ENCODE results near the gene ACTBL2.
"Not testable (repeated sequence)": the region's sequence is repeated elsewhere in the genome, so short reads cannot be mapped to it uniquely, and the experiment has no call there.

Gene ACTBL2

DNA sequence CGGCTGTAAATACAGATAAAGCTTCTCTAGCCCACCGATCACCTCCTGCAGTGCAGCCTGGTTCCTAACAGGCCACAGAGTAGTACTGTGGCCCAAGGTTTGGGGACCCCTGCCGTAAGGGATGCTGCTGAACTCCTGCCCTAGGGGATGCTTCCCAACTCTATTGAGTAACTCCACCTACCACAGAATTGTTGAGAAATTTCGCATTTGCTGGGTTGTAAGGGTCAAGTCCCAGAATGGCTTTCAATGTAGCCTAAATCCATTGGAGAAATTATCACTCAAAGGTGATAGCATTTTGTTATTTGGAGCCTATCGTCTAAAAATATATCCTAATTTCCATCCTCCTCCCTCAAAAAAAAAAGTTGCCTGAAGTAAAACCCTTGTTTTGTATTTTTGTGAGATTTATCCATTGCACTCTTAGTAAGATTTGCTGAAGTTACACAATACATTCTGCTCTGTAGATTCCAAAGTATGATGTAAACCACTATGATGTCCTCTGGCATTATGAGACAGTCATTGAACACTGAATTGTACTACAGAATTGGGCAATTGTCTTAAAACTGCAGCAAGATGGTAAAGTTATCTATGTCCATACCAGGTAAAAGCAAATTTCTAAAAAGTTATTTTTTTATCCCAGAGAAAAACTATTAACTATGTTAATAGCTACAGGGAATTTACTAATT, 14.0 kb downstream of the ACTBL2 start:
- no peak for ATAC-seq
- Mint-ChIP-seq H3K4me1 (no peaks in the 10 kb centered on the region), H3K36me3 (no peaks in the 10 kb centered on the region), H3K9me3 (peaks cover 3% of the 10 kb centered on the region), H3K27me3 (peaks cover 14% of the 10 kb centered on the region), H3K4me3 (no peak overlapping the region), H3K27ac (no peak overlapping the region)

DNA sequence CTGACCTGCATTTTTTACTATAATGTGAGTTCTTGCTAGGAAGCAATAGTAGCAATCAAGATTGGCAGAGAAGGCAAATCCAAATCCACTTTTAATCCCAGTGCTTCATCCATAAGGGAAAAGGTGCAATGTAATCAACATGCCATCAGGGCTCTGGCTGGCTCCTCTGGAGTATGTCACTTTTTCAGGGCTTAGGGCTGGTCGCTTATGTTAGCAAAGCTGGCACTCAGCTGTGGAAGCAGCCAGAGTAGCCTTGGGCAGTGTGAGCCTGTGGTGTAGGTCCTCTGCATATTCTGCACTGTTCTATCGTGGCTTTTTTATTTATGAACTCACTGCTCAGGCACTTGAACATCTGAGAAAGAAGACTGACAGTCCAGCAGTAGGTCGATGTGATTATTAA, 16.1 kb downstream of the ACTBL2 start:
- H3K9me3 Mint-ChIP-seq, result peaks cover 3% of the 10 kb centered on the region
- no peaks in the 10 kb centered on the region for H3K4me1 Mint-ChIP-seq
- no peak for ATAC-seq
- H3K36me3 Mint-ChIP-seq, result no peaks in the 10 kb centered on the region
- H3K4me3 Mint-ChIP-seq, result no peak overlapping the region
- peaks cover 14% of the 10 kb centered on the region for H3K27me3 Mint-ChIP-seq
- H3K27ac Mint-ChIP-seq, result no peak overlapping the region

DNA sequence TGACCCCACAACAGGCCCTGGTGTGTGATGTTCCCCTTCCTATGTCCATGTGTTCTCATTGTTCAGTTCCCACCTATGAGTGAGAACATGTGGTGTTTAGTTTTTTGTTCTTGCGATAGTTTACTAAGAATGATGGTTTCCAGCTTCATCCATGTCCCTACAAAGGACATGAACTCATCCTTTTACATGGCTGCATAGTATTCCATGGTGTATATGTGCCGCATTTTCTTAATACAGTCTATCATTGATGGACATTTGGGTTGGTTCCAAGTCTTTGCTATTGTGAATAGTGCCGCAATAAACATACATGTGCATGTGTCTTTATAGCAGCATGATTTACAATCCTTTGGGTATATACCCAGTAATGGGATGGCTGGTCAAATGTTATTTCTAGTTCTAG, 22.6 kb downstream of the ACTBL2 start:
- H3K4me3 Mint-ChIP-seq, H3K36me3 Mint-ChIP-seq, H3K27me3 Mint-ChIP-seq, H3K9me3 Mint-ChIP-seq, H3K4me1 Mint-ChIP-seq, H3K27ac Mint-ChIP-seq, ATAC-seq: not testable (repeated sequence)

DNA sequence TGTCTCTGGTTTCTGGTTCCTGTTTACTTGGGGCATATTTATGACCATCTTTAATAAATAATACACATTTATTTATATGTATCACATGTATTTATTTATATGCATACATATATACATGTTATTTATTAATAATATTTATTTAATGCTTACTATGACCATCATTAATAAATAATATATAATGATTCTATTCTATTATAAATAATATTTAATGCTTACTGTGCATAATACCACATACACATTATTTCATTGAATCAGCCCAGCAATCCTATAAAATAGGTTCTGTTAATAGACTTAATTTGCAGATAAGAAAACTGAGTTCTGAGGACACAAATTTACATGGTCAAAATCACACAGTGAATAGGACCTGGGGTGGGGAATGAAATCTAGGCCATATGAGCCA, 24.2 kb downstream of the ACTBL2 start:
- ATAC-seq, result no peak
- Mint-ChIP-seq H3K4me1 (no peaks in the 10 kb centered on the region), H3K36me3 (no peaks in the 10 kb centered on the region), H3K9me3 (no peaks in the 10 kb centered on the region), H3K27ac (no peak overlapping the region), H3K27me3 (no peaks in the 10 kb centered on the region), H3K4me3 (no peak overlapping the region)

DNA sequence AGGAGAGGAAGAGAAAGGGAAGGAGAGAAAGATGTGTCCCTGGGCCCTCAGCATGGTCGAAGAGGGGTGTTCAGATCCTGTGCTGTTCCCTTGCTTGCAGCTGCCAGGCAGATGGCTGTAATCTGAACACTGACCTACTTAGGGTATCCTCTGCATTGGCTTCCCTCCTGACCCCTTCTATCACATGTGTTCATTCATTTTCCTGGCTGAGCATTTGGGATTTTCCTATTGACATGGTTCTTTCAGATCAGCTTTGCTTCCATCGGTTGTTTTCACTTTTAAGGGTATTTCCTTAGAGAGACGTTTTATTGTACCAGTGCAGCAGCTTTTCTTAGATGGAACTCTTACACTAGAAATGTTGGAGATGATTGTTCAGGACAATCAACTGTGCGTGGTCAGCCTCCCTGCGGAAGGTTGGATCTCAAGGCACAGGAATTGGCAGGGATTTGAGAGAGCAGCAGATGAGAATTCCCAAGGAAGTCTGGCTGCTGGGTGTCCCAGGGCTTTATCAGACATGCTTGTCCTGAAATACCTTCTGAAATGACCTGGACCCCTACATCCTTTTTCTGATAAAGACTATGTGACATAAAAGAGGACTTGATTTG, 26.0 kb downstream of the ACTBL2 start:
- ATAC-seq, result no peak
- Mint-ChIP-seq H3K27ac (no peak overlapping the region), H3K4me1 (no peaks in the 10 kb centered on the region), H3K4me3 (no peak overlapping the region), H3K27me3 (no peaks in the 10 kb centered on the region), H3K9me3 (no peaks in the 10 kb centered on the region), H3K36me3 (no peaks in the 10 kb centered on the region)

DNA sequence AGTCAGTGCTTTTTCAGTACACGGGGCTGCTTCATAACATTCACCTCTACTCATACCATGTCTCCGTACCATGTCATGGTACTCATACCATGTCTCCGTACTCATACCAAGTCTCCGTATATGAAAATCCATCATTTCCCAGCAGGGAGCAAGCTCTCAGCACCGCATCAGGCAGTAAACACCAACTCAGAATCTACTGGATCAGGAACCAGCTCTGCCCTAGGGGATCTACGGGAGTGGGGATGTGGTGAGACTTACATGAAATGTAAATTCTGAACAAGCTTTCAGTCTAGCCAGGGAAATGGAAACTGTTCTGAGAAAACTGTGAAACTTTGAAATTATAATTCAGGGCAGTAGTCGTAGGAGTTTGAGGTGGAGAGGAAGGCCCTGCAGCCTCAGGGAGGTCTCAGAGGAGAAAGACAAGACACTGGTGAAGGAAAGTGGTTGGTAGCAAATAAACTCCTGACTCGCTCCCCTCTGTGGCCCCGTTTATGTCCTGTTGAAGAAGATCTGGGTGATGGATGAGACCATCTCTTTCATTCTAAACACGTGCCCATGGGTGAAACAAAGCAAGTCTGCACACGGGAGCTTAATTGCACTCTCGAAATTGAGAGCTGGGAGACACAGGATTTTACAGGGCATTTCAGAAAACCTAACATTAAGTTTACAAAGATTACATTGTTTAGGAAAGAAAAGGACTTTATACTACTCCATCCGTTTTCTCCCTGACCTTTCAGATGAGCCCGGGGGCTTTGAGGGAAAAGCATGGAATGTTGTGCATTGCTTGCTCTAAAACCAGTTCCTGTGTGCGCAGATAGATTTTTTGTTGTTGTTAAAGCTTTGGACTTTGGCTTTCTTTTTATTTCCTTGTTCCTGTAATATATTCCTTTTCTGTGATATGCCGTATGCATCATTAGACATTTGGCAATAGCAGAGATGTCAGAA, 26.8 kb downstream of the ACTBL2 start:
- Mint-ChIP-seq H3K4me1 (no peaks in the 10 kb centered on the region), H3K27ac (no peak overlapping the region), H3K36me3 (no peaks in the 10 kb centered on the region), H3K27me3 (peaks cover 1% of the 10 kb centered on the region), H3K9me3 (no peaks in the 10 kb centered on the region), H3K4me3 (no peak overlapping the region)
- ATAC-seq, result no peak

DNA sequence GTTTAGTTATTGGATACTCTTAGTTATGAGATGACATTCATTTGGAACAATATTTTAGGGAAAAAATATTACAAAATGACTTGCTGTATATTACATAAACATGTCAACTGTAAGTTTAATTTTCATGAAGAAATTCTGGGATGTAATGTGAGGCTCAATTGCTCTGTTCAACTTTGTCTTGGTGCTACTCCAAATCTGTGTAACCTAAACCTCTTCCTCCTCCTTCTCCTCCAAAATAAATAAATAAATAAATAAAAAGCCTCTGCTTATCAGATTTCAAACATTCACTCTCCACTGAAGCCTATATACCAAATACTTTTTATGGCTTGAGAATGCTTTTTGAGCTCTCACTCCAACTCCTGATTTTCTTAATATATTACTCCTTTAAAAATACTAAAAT, 27.7 kb downstream of the ACTBL2 start:
- peaks cover 10% of the 10 kb centered on the region for H3K27me3 Mint-ChIP-seq

DNA sequence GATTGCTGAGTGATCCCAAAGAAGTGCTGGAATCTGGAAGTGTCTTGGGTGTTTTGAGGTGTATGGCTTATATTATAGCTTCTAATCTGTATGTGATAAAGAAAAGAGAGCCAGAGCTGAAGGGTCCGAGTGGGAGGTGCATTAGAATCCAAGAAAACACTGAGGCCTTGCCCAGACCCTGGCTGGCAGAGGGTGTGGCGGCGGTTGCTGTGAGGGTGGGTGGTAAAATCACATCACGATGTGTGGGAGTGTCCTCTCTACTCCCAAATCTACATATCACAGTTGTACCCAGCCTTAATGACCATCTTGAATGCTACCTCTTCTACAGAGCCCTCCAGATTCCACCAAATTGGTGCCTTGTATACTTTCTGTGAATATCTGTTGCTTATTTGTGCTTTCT, 28.9 kb downstream of the ACTBL2 start:
- Mint-ChIP-seq H3K9me3 (no peaks in the 10 kb centered on the region), H3K36me3 (no peaks in the 10 kb centered on the region), H3K4me1 (no peaks in the 10 kb centered on the region), H3K27ac (no peak overlapping the region), H3K4me3 (no peak overlapping the region), H3K27me3 (peaks cover 11% of the 10 kb centered on the region)
- no peak for ATAC-seq

More for the DNA sequence above, 27.7 kb downstream of the ACTBL2 start:
- Mint-ChIP-seq H3K36me3 (no peaks in the 10 kb centered on the region), H3K4me3 (no peak overlapping the region), H3K4me1 (no peaks in the 10 kb centered on the region), H3K9me3 (no peaks in the 10 kb centered on the region), H3K27ac (no peak overlapping the region)
- no peak for ATAC-seq

DNA sequence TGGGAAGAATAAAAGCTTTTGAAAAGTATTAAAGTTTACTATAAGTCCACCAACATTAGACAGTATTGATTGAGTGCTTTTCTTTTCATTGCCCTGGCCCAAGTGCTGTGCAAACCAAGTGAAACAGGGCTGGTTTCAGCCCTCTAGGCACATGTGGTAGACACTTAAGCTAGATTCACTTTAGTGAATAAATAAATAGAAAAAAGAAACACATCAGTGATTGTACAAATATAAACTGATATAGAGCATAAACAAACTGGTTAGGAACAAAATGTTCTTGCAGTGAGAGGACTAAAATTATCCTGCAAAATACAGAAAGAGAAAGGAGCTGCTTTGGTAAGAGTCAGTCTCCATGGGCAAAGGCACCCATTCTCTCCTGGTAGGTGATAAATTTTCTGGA, 29.7 kb downstream of the ACTBL2 start:
- Mint-ChIP-seq H3K4me3 (no peak overlapping the region), H3K9me3 (no peaks in the 10 kb centered on the region), H3K27me3 (peaks cover 11% of the 10 kb centered on the region), H3K27ac (no peak overlapping the region), H3K4me1 (no peaks in the 10 kb centered on the region), H3K36me3 (no peaks in the 10 kb centered on the region)
- no peak for ATAC-seq

DNA sequence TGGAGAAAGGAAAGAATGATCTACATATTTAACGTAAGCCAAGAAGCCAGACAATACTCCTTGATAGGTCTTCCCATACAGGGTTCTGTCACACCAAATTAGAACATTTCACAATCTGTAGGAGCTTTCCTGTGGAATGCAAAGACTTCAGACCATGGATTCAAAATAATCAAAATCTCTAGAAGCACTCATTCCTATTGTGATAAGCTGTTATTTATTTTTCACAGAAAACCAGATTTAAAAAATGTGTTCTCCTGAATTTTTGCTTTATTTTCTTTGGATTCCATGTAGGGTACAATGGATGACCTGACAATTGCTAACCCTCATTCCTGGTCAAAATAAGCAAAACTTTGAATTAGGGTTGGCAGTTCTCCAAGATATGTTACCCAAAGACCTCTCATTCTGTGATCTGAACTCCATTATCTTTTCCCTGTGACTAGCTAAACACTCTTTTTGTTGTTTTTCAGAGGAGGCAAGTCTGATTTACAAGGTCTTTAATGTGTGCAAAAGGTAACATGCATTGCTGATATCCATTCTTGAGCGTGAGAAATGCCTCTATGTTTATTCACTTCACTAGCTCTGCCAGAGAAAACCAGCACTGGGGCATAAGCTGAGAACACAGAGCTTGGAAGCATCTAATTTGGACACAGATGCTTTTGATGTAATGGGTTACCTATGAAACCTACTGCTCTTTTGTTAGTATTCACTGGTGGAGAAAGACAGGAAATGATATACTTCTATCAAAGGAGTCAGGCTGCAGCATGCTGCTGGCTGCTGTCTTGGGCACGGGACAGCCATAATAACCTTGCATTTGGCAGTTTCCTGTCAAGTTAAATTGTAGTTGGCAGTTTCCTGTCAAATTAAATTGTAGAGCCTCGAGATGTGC, 31.4 kb downstream of the ACTBL2 start:
- H3K36me3 Mint-ChIP-seq, result no peaks in the 10 kb centered on the region
- no peak overlapping the region for H3K27ac Mint-ChIP-seq
- H3K4me1 Mint-ChIP-seq, result no peaks in the 10 kb centered on the region
- peaks cover 19% of the 10 kb centered on the region for H3K27me3 Mint-ChIP-seq
- no peak overlapping the region for H3K4me3 Mint-ChIP-seq
- no peak for ATAC-seq
- no peaks in the 10 kb centered on the region for H3K9me3 Mint-ChIP-seq

DNA sequence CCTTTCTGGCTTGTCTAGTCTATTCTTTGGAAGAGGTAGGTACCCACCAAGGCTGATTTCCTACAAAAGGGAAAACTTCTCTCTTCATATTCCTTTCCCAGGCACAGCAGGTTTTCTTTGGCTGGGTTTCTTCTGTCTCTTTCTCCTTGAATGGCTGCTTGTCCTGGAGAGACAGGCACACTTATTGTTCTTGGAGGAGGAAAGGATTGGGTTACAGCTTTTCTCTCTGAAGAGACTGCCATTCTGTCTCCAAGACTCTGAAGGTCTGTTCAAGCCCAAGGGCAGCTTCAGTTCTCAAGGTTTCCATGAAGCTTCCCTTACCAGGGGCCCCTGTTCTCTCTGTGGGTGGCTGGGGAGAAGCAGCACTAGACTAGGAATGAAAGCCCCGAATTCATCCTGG, 33.9 kb downstream of the ACTBL2 start:
- H3K27me3 Mint-ChIP-seq, result peaks cover 34% of the 10 kb centered on the region
- H3K27ac Mint-ChIP-seq, result no peak overlapping the region
- no peaks in the 10 kb centered on the region for H3K9me3 Mint-ChIP-seq
- ATAC-seq, result no peak
- H3K36me3 Mint-ChIP-seq, result no peaks in the 10 kb centered on the region
- H3K4me1 Mint-ChIP-seq, result no peaks in the 10 kb centered on the region
- H3K4me3 Mint-ChIP-seq, result no peak overlapping the region

DNA sequence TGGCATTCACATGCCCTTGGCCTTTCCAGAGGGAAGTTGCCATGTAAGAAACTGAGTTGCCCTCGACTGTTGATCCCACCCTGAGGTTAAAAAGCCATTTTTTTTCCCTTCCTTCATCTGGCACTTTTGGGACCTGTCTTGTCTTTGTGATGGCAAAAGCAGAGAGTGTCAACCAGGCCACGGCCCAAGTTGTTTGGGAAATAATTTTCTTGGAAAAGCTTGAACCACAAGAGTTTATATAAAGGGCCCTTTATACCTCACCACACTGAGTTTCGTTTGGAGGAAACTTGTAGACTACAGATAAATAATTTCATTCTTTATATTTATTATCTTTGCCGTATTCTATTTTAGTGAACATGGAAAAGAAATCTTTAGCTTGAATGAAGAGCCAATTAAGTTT, 34.3 kb downstream of the ACTBL2 start:
- Mint-ChIP-seq H3K4me1 (no peaks in the 10 kb centered on the region), H3K9me3 (no peaks in the 10 kb centered on the region), H3K27ac (no peak overlapping the region), H3K4me3 (no peak overlapping the region), H3K27me3 (peaks cover 39% of the 10 kb centered on the region), H3K36me3 (no peaks in the 10 kb centered on the region)
- ATAC-seq, result no peak

DNA sequence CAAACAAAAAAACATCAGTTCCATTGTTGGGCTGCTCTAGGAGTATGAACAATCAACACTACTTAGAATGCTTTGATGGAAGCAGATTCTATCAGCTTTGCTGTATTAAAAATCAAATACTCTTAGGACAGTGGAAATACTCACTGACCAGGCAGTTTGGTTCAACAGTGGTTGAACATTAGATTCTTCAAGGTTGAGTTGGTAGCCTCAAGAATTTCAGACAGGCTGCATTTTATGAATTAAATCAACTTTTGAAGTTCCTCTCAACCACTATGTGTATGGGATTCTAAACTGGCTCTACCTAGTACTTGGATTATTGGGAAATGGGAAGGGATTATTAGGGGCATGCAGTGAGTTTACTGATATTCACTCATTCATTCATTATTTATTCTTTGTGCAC, 35.0 kb downstream of the ACTBL2 start:
- H3K4me3 Mint-ChIP-seq, result no peak overlapping the region

DNA sequence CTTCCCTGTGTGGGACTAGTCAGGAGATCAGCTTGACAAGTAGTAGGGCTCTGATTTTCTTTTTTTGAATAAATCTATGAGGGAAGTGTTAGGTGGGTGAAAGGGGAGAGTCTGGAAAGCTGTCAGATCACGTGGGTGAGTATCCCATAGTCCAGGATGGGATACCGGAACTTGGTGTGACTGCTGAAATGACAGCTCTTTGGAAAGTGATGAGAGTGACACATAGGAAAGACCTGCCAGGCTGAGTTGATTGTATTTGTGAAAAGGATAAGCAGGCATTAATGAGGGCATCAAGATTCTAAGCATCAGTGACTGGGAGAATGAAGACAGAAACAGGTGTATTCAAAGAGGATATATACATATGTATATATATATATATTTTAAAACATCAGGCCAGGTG, 35.6 kb downstream of the ACTBL2 start:
- Mint-ChIP-seq H3K27ac (no peak overlapping the region), H3K9me3 (no peaks in the 10 kb centered on the region), H3K27me3 (peaks cover 41% of the 10 kb centered on the region), H3K36me3 (no peaks in the 10 kb centered on the region), H3K4me3 (no peak overlapping the region), H3K4me1 (no peaks in the 10 kb centered on the region)
- no peak for ATAC-seq

More for the DNA sequence above, 35.0 kb downstream of the ACTBL2 start:
- no peaks in the 10 kb centered on the region for H3K9me3 Mint-ChIP-seq
- H3K27me3 Mint-ChIP-seq, result peaks cover 41% of the 10 kb centered on the region
- no peaks in the 10 kb centered on the region for H3K4me1 Mint-ChIP-seq
- no peak overlapping the region for H3K27ac Mint-ChIP-seq
- no peaks in the 10 kb centered on the region for H3K36me3 Mint-ChIP-seq
- ATAC-seq, result no peak

DNA sequence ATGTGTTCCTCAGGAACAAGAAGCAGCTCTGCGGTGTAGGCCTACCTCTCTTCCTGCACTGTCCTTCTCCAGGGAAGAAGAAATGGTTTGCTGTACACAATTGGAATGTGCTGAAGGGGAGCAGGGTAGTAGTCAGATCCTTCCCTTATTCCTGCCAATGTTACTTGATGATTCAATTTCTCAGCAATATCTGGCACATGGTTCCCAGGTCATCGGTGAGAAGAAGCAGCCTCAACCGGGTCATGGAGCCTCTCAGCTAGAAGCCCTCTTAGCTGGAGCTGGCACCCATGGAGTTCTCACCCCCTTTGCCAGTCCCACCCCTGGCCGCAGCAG, 36.9 kb downstream of the ACTBL2 start:
- no peak for ATAC-seq
- H3K9me3 Mint-ChIP-seq, result no peaks in the 10 kb centered on the region
- no peak overlapping the region for H3K4me3 Mint-ChIP-seq
- peaks cover 39% of the 10 kb centered on the region for H3K27me3 Mint-ChIP-seq
- H3K4me1 Mint-ChIP-seq, result no peaks in the 10 kb centered on the region
- H3K36me3 Mint-ChIP-seq, result no peaks in the 10 kb centered on the region
- no peak overlapping the region for H3K27ac Mint-ChIP-seq
